ENCODE data around the gene PRMT1. TPM values are rescaled to one million over a fixed set of nuclear protein-coding genes. Genes with fewer than 3 reads are reported as not detected.

Gene PRMT1
- total and polyA plus RNA-seq, 2 experiments from 2014 or later, result 431 to 494 TPM

GRCh38 chr19:49705919-49706318 is 28.8 kb downstream of the PRMT1 start:
- TF ChIP-seq CTCF (IDR thresholded peaks at IDR 0.05; ENCODE audit: low read depth, low read length), result no peak

DNA sequence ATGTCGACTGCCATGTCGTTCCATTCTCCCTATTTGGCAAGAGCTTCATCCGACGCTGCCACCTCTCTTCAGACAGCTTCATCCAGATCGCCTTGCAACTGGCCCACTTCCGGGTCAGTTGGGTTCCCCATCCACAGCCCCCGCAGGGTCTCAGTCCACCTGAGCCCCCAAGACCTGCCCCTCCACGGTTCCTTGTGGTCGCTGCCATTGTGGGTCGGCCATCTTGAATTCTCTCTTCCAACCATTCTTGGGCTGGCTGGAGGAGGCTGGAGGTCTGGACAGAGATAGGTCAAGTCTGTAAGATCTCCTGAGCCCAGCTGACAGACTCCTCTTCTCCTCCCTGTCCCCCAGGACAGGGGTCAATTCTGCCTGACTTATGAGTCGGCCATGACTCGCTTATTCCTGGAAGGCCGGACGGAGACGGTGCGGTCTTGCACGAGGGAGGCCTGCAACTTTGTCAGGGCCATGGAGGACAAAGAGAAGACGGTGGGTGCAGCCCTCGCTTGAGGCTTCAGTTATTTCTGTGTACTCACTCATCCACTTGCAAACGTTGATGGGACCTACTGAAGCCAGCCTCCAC is 33.4 kb downstream of the PRMT1 start:
- Histone ChIP-seq H3K36me3 (no peaks in the 10 kb centered on the region), H3K27me3 (no peaks in the 10 kb centered on the region), H3K9me3 (ENCODE audit: low read depth) (no peaks in the 10 kb centered on the region), H3K4me3 (no peak overlapping the region), H3K4me1 (ENCODE audit: low read depth) (no peaks in the 10 kb centered on the region), H3K27ac (no peak overlapping the region)
- TF ChIP-seq CTCF (IDR thresholded peaks at IDR 0.05; ENCODE audit: low read depth, low read length), result no peak
- DNase-seq (ENCODE audit: low read depth in 1 of 2, low spot score in 1 of 2), result peak in 1 of 2 donors; percentile 27

More at GRCh38 chr19:49705919-49706318, 28.8 kb downstream of the PRMT1 start:
- H3K27ac ChIP-seq, result no peak overlapping the region
- H3K4me1 ChIP-seq (ENCODE audit: low read depth), result no peaks in the 10 kb centered on the region
- H3K36me3 ChIP-seq, result no peaks in the 10 kb centered on the region
- no peak for DNase-seq (ENCODE audit: low read depth in 1 of 2, low spot score in 1 of 2)
- H3K4me3 ChIP-seq, result no peak overlapping the region
- H3K27me3 ChIP-seq, result no peaks in the 10 kb centered on the region
- no peaks in the 10 kb centered on the region for H3K9me3 ChIP-seq (ENCODE audit: low read depth)

GRCh38 chr19:49712397-49712859 is 35.4 kb downstream of the PRMT1 start:
- H3K27me3 ChIP-seq, result no peaks in the 10 kb centered on the region
- peak in 1 of 2 donors; percentile 83 for DNase-seq (ENCODE audit: low read depth in 1 of 2, low spot score in 1 of 2)
- H3K36me3 ChIP-seq, result no peaks in the 10 kb centered on the region
- no peak for TF ChIP-seq CTCF (IDR thresholded peaks at IDR 0.05; ENCODE audit: low read depth, low read length)
- no peak overlapping the region for H3K27ac ChIP-seq
- H3K9me3 ChIP-seq (ENCODE audit: low read depth), result no peaks in the 10 kb centered on the region
- H3K4me1 ChIP-seq (ENCODE audit: low read depth), result no peaks in the 10 kb centered on the region
- H3K4me3 ChIP-seq, result no peak overlapping the region

- H3K9me3 ChIP-seq (ENCODE audit: low read depth), result no peaks in the 10 kb centered on the region
These were observed 36.3 kb downstream of the PRMT1 start for GRCh38 chr19:49713236-49713845.

GRCh38 chr19:49716154-49716553 is 39.1 kb downstream of the PRMT1 start:
- no peaks in the 10 kb centered on the region for H3K36me3 ChIP-seq
- H3K27me3 ChIP-seq, result no peaks in the 10 kb centered on the region
- no peaks in the 10 kb centered on the region for H3K9me3 ChIP-seq (ENCODE audit: low read depth)
- no peak overlapping the region for H3K4me3 ChIP-seq
- H3K4me1 ChIP-seq (ENCODE audit: low read depth), result no peaks in the 10 kb centered on the region
- H3K27ac ChIP-seq, result no peak overlapping the region
- no peak for TF ChIP-seq CTCF (IDR thresholded peaks at IDR 0.05; ENCODE audit: low read depth, low read length)
- peak in 1 of 2 donors; percentile 4 for DNase-seq (ENCODE audit: low read depth in 1 of 2, low spot score in 1 of 2)

More at GRCh38 chr19:49713236-49713845, 36.3 kb downstream of the PRMT1 start:
- no peaks in the 10 kb centered on the region for H3K4me1 ChIP-seq (ENCODE audit: low read depth)
- TF ChIP-seq CTCF (IDR thresholded peaks at IDR 0.05; ENCODE audit: low read depth, low read length), result no peak
- H3K27me3 ChIP-seq, result no peaks in the 10 kb centered on the region
- no peak overlapping the region for H3K27ac ChIP-seq
- no peak overlapping the region for H3K4me3 ChIP-seq
- H3K36me3 ChIP-seq, result no peaks in the 10 kb centered on the region
- DNase-seq (ENCODE audit: low read depth in 1 of 2, low spot score in 1 of 2), result no peak
